MM.1S (cell line): ENCODE data around the gene DNAJA1.

Experiments used
- DNase-seq: peaks from one replicate; pipeline ENCODE4 v3.0.0-alpha.2; 2015
- H2AFZ ChIP-seq: fragments of 300-600 bp; sonication (generic); 2 replicates; pipeline ENCODE4 v1.6.0; 2016; ENCODE audit warnings: antibody characterized with exemption, low read length
- H3F3A ChIP-seq: fragments of 300-600 bp; sonication (generic); 2 replicates; pipeline ENCODE4 v1.6.1; 2016; ENCODE audit warnings: mild to moderate bottlenecking, antibody characterized with exemption, low read length, moderate library complexity, mixed read lengths; ENCODE audit not compliant: insufficient read depth
- H3K27ac ChIP-seq: fragments of 300-600 bp; sonication (generic); 2 replicates; pipeline ENCODE4 v1.5.1; 2016; ENCODE audit warnings: mild to moderate bottlenecking, low read length
- H3K27me3 ChIP-seq: fragments of 300-600 bp; sonication (generic); replicated peaks from 2 replicates; pipeline ENCODE4 v1.6.0; 2016; ENCODE audit warnings: low read length; ENCODE audit not compliant: insufficient read depth
- H3K36me3 ChIP-seq: fragments of 300-600 bp; sonication (generic); replicated peaks from 2 replicates; pipeline ENCODE4 v1.6.1; 2016; ENCODE audit warnings: mild to moderate bottlenecking, low read length, mixed read lengths; ENCODE audit not compliant: insufficient read depth
- H3K4me1 ChIP-seq: fragments of 300-600 bp; sonication (generic); 2 replicates; pipeline ENCODE4 v1.6.1; 2016; ENCODE audit warnings: low read length, mixed read lengths
- H3K4me2 ChIP-seq: fragments of 300-600 bp; sonication (generic); 2 replicates; pipeline ENCODE4 v1.6.0; 2016; ENCODE audit warnings: low read depth, low read length
- H3K4me3 ChIP-seq: fragments of 300-600 bp; sonication (generic); 2 replicates; pipeline ENCODE4 v1.5.1; 2016; ENCODE audit warnings: low read length, mixed read lengths
- H3K79me2 ChIP-seq: fragments of 300-600 bp; sonication (generic); 2 replicates; pipeline ENCODE4 v1.6.1; 2016; ENCODE audit warnings: mixed run types, low read length, mixed read lengths
- H3K9ac ChIP-seq: fragments of 300-600 bp; sonication (generic); 2 replicates; pipeline ENCODE4 v1.6.1; 2016; ENCODE audit warnings: low read length, mixed read lengths
- H3K9me2 ChIP-seq: fragments of 300-600 bp; sonication (generic); replicated peaks from 2 replicates; pipeline ENCODE4 v1.6.1; 2016; ENCODE audit warnings: mild to moderate bottlenecking, low read length, mixed read lengths; ENCODE audit not compliant: insufficient read depth
- H3K9me3 ChIP-seq: fragments of 300-600 bp; sonication (generic); replicated peaks from 2 replicates; pipeline ENCODE4 v1.6.1; 2016; ENCODE audit warnings: mild to moderate bottlenecking, low read length, mixed read lengths; ENCODE audit not compliant: insufficient read depth
- H4K20me1 ChIP-seq: fragments of 300-600 bp; sonication (generic); 2 replicates; pipeline ENCODE4 v1.6.1; 2016; ENCODE audit warnings: mild to moderate bottlenecking, low read length, moderate library complexity, mixed read lengths; ENCODE audit not compliant: insufficient read depth
- EZH2 ChIP-seq: fragments of 300-600 bp; sonication (generic); optimal IDR thresholded peaks from 2 replicates; pipeline ENCODE3; 2017; ENCODE audit warnings: low read depth, mild to moderate bottlenecking, antibody characterized with exemption, low read length, mixed read lengths
- EZH2phosphoT487 ChIP-seq: fragments of 300-600 bp; sonication (generic); IDR thresholded peaks from 2 replicates; pipeline ENCODE4 v1.6.1; 2018; ENCODE audit warnings: antibody characterized with exemption, low read length
- TF ChIP-seq, protein P1 (sequence below): fragments of 300-600 bp; sonication (generic); IDR thresholded peaks from 2 replicates; pipeline ENCODE4 v1.5.1; 2016; ENCODE audit warnings: antibody characterized with exemption, low read length, mixed read lengths

Gene DNAJA1

DNA sequence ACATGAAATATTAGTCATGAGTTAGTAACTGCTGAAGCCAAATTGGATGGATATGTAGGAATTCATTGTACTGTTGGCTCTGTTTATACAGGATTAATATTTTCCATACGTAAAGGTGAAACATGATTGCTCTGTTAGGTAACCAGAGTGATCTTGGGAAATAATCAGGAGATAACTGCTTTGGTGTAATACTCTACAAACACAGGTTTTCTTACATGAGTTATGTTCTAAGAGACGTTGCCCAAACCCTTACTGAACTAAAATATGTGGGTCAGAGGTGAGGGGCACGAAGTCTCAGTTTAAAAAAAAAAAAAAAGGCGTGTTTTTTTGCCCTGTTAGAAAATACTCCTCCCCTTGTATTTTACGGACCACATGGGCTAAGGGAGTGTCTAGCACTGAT lies 7.8 kb downstream of the DNAJA1 start:
- Histone ChIP-seq H3K27me3 (no peaks in the 10 kb centered on the region), H2AFZ (no peak overlapping the region), H3K36me3 (peaks cover 57% of the 10 kb centered on the region), H3K4me2 (no peak overlapping the region), H3K27ac (no peak overlapping the region), H4K20me1 (peaks cover 41% of the 10 kb centered on the region), H3K9me3 (no peaks in the 10 kb centered on the region), H3K4me1 (peaks cover 14% of the 10 kb centered on the region; the same call in 1 of the 2 replicates), H3K9me2 (no peaks in the 10 kb centered on the region), H3K79me2 (peaks cover 88% of the 10 kb centered on the region), H3K9ac (no peak overlapping the region), H3F3A (0 out of 2 replicates have a peak, but pooled peaks cover 7% of the 10 kb centered on the region), H3K4me3 (no peak overlapping the region)
- TF ChIP-seq, protein P1, sequence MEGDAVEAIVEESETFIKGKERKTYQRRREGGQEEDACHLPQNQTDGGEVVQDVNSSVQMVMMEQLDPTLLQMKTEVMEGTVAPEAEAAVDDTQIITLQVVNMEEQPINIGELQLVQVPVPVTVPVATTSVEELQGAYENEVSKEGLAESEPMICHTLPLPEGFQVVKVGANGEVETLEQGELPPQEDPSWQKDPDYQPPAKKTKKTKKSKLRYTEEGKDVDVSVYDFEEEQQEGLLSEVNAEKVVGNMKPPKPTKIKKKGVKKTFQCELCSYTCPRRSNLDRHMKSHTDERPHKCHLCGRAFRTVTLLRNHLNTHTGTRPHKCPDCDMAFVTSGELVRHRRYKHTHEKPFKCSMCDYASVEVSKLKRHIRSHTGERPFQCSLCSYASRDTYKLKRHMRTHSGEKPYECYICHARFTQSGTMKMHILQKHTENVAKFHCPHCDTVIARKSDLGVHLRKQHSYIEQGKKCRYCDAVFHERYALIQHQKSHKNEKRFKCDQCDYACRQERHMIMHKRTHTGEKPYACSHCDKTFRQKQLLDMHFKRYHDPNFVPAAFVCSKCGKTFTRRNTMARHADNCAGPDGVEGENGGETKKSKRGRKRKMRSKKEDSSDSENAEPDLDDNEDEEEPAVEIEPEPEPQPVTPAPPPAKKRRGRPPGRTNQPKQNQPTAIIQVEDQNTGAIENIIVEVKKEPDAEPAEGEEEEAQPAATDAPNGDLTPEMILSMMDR: no peak
- TF ChIP-seq EZH2: no peak
- TF ChIP-seq EZH2phosphoT487: no peak
- no peak for DNase-seq

DNA sequence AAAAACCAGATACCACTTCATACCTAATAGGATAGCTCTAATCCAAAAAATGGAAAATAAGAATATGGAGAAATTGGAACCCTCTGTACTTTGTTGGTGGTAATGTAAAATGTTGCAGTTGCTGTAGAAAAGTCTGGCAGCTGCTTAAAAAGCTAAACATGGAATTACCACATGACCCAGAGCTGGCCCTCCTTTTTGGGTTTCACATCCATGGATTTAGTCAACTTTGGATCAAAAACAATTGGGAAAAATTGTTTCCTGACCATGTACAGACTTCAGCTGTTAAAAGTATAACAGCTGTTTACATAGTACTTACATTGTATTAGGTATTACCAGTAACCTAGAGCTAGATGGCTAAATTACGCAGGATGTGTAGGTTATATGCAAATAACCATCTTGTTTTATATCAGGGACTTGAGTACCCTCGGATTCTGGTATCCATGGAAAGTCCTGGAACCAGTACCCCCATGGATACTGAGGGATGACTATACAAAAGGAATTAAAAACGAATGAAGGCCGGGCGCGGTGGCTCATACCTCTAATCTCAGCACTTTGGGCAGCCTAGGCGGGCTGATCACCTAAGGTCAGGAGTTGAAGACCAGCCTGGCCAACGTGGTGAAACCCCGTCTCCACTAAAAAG lies 15.8 kb downstream of the DNAJA1 start:
- Histone ChIP-seq H3K4me2 (no peak overlapping the region), H3K27ac (no peak overlapping the region), H3K9ac (no peak overlapping the region), H2AFZ (no peak overlapping the region), H3K4me3 (no peak overlapping the region), H3K79me2 (peaks cover 15% of the 10 kb centered on the region), H4K20me1 (0 out of 2 replicates have a peak, but pooled peaks cover 6% of the 10 kb centered on the region), H3K36me3 (peaks cover 19% of the 10 kb centered on the region), H3K9me3 (no peaks in the 10 kb centered on the region), H3K4me1 (no peaks in the 10 kb centered on the region), H3F3A (peaks cover 47% of the 10 kb centered on the region), H3K27me3 (no peaks in the 10 kb centered on the region), H3K9me2 (no peaks in the 10 kb centered on the region)
- DNase-seq: no peak
- TF ChIP-seq EZH2phosphoT487: no peak
- TF ChIP-seq EZH2: no peak
- TF ChIP-seq, protein P1: no peak

DNA sequence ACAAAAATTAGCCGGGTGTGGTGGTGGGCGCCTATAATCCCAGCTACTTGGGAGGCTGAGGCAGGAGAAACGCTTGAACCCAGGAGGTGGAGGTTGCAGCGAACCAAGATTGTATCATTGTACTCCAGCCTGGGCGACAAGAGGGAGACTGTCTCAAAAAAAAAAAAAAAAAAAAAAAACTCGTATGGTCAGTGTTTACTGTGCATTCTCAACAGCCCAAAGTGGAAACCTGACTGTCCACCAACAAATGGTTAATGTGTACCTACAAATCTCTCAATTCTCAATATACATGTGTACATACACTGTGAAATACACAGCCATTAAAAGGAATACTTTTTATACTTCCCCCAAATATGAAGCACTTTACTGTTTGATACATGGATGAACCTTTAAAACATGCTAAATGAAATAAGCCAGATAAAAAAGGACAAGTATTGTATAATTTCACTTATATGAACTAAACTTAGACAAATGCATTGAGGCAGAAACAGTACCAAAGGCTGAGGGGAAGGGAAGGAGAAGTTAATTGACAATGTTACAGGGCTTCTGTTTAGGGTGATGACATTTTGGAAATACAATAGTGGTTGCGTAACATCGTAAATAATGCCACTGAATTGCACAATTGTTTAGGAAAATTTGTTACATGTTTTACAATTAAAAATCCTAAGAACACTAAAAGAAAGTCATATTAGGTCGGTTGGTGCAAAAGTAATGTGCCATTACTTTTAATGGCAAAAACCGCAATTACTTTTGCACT lies 16.5 kb downstream of the DNAJA1 start:
- H3K4me3 ChIP-seq: no peak overlapping the region
- peaks cover 8% of the 10 kb centered on the region for H3K79me2 ChIP-seq
- H3K27ac ChIP-seq: no peak overlapping the region

More for the DNA sequence above, 16.5 kb downstream of the DNAJA1 start:
- Histone ChIP-seq H2AFZ (no peak overlapping the region), H3K9me2 (no peaks in the 10 kb centered on the region), H3F3A (peaks cover 47% of the 10 kb centered on the region), H3K4me1 (no peaks in the 10 kb centered on the region), H3K4me2 (no peak overlapping the region), H3K9me3 (no peaks in the 10 kb centered on the region), H3K9ac (no peak overlapping the region), H3K27me3 (no peaks in the 10 kb centered on the region), H4K20me1 (0 out of 2 replicates have a peak, but pooled peaks cover 4% of the 10 kb centered on the region), H3K36me3 (peaks cover 14% of the 10 kb centered on the region)
- no peak for DNase-seq
- TF ChIP-seq EZH2: no peak
- TF ChIP-seq EZH2phosphoT487: no peak
- TF ChIP-seq, protein P1: no peak
